ENCODE results near the gene NECTIN1.

DNA sequence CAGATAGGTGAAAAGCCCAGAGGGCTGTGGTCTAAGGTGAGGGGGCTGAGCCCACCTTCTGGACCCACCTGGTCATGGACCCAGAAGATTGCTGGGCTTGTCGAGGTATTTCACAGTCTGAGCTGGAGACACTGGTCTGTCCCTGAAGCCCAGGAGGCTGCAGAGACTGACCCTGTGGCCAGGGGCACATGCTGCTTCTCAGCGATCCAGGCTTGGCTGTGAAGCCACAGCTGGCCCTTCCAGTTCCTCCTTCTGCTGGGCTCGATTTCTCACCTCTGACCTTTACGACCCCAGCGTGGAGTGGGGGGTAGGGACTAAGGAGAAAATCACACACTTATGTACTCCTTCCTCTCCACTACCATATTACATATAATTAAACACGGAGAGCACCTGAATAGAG, 88.5 kb downstream of the NECTIN1 start:
- no peak for TF ChIP-seq POLR2A (IDR thresholded peaks at IDR 0.05; ENCODE audit: low read length)
- TF ChIP-seq GATA1 (IDR thresholded peaks at IDR 0.05; ENCODE audit: low read depth, low read length), result no peak
